ENCODE measurements around the gene LRRC73.
"Not testable (repeated sequence)": the region's sequence is repeated elsewhere in the genome, so short reads cannot be mapped to it uniquely, and the experiment has no call there.

LRRC73 gene

DNA sequence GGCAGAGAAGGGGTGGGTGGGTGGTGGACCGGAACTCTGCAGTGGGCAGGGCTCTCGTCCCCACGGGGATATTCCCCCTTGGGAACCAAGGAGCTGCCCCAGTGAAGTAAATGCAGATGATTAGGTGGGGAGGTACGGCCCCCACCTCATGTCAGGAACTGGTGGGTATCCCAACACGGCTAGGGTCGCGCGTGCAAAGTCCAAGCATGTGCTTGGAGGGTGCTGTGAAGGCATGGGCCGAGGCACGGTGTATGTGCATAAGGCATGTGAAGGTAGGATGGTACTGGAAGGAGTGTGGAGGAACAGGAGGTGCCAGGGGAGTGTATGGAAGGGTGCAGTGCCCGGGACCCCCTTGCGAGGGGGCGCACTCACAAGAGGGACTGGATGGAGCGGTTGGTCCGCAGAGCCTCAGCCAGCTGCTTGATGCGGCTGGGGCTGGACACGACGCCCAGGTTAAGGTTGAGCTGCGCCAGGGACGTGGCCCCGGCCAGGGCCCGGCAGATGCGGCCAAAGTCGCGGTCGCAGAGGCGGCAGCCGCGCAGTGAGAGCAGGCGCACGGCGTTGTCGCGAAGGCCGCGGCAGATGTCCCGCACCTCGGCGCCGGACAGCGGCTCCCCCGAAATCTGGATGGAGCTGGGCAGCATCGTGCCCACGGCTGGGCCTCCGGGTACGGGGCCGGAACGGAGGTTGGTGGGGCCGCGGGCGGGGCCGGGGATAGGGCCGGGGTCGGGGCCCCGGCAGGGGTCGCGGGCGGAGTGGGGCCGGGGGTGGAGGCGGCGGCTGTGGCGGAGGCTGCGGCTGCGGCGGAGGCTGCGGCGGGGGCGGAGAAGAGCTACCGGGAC is 783 bp downstream of the LRRC73 start:
- DNase-seq: no peak

- DNase-seq: no peak
Measured at GRCh38 chr6:43508481-43509141, 1.5 kb downstream of the LRRC73 start.

- DNase-seq: peak; percentile 81
Measured at GRCh38 chr6:43506667-43507471, 3.3 kb downstream of the LRRC73 start.

DNA sequence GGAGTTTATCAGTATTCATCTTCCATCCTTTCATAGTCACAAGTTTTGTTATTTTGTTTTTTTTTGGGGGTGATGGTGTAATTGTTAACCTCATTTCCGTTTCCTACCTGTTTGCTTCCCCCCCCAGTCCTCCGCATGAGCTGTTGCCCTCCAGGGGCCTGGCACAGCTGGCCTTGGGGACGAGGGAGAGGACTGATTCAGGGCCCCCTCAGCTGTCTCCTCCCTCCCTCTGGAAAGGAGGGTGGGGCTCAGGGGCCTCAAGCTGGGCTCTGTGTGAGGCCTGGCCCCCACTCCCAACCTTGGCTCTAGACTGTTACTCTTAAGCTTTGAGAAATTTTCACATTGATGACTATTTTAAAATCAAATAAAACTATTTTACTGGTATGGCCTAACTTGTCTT is 4.0 kb downstream of the LRRC73 start:
- no peak for DNase-seq

DNA sequence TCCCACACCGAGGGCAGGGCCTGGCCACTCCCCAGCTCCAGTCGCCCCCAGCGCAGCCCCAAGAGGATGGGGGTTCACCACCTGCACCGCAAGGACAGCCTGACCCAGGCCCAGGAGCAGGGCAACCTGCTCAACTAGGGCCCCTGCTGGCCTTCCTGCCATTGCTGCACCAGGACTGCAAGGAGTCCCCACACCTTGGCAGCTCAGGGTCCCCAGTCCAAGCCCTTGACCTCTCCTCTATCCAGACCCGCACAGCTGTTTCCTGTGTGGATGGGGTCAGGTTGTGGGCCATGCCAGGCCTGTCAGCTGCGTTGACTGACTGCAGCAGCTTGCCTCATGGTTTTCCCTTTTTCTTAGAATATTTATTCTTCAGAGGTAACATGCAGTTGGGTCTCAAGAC is 4.4 kb downstream of the LRRC73 start:
- DNase-seq: no peak

GRCh38 chr6:43504756-43505593 is 5.2 kb downstream of the LRRC73 start:
- no peak for DNase-seq

GRCh38 chr6:43503443-43503842 is 6.7 kb downstream of the LRRC73 start:
- DNase-seq: no peak

GRCh38 chr6:43502666-43503065 is 7.5 kb downstream of the LRRC73 start:
- no peak for DNase-seq

DNA sequence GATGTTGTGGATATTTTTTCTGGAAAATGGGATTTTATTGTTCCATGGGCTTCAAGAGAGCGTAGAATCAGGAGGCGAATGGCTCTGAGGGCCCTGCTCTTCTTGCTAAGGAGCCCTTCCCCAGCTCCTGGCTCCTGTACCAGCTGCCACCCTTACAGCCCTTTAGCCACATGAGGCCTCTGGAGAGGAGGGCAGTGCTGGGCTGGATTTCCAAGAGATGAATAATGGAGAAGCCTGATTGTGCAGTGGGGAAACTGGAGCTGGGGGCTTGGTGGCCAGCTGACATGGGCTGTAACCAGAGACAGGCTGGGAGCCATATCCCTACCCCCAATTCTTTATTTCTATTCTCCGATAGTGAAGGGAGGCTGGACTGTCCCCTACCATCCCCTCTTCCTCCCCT is 9.2 kb downstream of the LRRC73 start:
- DNase-seq: no peak

- no peak for DNase-seq
Measured at GRCh38 chr6:43499028-43499815, 10.9 kb downstream of the LRRC73 start.

GRCh38 chr6:43498291-43498690 is 11.9 kb downstream of the LRRC73 start:
- not testable (repeated sequence) for DNase-seq

DNA sequence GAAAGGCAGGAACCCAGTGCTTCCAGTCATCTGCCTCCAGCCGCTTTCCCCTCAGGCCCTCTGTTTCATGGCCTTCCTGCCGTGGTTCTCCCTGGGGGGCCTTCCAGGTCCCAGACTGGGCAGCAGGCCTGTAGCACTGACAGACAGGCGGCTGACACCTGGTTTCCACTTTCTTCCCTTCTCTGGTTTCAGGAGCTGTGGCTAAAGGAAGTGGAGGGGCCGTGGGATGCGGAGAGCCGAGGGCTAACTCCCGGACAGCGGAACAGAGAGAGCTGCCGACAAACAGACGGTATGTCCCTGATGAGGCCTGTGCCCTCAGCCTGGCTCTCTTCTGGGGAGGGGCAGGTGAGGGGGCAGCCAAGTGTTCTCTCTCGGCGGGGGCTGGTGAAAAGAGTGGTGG is 12.5 kb downstream of the LRRC73 start:
- DNase-seq: no peak

DNA sequence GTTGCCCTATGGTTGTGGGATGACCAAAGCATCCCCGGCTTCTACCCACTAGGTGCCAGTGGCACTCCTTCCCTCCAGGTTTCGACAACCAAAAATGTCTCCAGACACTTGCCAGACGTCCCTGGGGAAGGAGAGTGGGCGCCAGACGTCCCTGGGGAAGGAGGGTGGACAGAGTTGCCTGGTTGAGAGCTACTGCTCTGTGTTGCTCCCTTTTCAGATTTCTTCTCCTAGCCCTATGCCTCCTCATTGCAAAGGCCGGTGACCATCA is 13.1 kb downstream of the LRRC73 start:
- DNase-seq: no peak

GRCh38 chr6:43496370-43497128 is 13.6 kb downstream of the LRRC73 start:
- DNase-seq: no peak

DNA sequence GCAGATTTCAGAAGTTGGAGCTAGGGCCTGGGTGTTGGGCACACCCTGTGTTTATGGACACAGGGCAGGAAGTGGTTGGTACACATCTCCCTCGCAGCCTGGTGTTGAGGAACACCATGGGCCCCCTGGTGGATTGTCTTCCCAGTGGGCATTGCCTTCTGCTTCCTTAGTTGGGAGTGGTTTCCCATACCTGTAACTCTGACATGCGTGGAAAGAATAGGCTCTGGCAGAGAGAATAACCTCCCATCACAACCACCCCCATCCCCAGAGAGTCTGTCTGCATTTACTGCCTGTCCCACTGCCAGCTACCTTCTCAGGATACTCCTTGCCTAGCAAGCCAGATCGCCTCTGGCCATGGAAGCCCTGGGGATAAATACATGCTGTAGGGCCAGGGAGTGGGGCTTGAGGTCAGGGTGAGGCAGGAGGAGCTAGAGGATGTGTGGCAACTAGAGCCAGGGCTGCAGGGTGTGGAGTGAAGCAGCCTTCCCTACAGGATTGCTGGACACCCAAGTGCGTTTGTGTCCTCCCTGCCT is 14.7 kb downstream of the LRRC73 start:
- no peak for DNase-seq

DNA sequence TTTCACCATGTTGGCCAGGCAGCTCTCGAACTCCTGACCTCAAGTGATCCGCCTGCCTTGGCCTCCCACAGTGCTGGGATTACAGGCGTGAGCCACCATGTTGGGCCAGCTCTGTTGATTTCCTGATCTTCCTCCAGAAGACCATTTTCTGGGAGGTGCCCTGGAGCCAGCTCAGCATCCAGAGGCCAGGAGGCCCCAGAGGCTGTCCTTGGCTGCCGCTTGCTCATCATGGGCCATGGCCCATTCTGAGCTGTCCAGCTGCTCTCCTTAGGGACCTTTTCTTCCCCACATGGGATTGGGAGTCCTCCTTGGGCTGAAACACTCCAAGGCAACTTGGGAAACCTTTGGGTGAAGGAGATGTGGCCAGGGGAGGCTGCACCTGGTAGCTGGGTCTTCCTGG is 15.4 kb downstream of the LRRC73 start:
- DNase-seq: no peak

DNA sequence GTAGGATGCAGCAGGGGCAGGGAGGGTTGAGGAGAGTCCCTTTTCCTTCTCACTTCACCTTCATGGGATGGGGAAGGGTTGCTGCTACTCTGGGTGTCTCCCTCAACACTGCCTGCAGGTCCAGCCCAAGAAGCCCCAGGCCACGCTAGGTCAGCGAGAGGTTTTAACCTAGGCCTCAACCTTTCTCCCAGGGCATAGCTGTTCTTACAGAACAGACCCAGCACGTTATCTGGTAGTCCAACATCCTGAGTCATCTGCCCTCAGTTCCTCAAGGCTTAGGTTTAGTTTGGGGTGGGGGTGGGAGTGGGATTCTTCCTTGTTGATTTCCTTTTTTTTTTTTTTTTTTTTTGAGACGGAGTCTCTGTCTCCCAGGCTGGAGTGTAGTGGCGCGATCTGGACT is 15.8 kb downstream of the LRRC73 start:
- no peak for DNase-seq

DNA sequence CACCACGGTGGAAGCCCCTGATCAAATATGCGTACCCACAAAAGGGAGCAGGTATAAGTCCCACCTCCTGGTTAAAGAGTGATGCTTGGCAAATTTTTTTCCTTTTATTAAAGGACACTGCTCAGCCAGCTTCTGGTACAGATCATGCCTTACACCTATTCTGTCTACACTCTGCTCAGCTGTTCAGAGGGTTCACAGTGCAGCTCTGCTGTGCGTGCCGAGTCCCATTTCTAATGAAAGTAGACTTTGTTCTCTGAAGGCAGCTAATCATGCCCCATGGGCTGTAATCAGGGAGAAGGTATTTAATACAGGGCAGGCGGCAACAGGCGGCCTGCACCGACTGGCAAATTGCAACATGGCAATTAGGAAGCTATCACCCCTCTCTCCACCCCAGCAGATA is 16.3 kb downstream of the LRRC73 start:
- no peak for DNase-seq

GRCh38 chr6:43493230-43493629 is 16.9 kb downstream of the LRRC73 start:
- no peak for DNase-seq

DNA sequence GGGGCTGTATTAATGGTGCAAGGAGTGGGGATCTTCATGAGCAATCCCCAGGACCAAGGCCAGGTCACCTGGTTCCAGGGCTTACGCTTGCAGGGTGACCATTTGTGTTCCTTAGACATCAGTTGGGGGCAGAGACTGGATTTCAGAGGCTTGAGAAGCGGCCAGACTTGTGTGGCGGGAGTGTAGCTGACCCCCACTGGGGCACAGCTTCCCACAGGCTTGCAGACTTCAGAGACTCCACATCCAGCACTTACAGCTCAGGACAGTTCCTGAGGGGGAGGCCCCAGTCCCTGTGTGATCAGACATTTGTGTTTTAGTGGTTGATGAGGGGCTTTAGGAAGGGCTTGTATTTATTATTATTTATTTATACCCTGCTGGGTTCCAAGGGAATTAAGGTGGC is 17.5 kb downstream of the LRRC73 start:
- no peak for DNase-seq

All from activated CD4-positive, CD25-positive, alpha-beta regulatory T cell treated with anti-CD3 and anti-CD28 coated beads, Interleukin-2, amount 50 U/mL, for 72 hours (primary cell).